Keratinocyte (primary cell): ENCODE measurements around the gene ITIH5. TPM values are rescaled to one million over a fixed set of nuclear protein-coding genes. Genes with fewer than 3 reads are reported as not detected.
"Not testable (repeated sequence)": the region's sequence is repeated elsewhere in the genome, so short reads cannot be mapped to it uniquely, and the experiment has no call there.

Source experiments
- DNase-seq: peaks from one replicate; pipeline ENCODE4 v3.0.0-alpha.2; 2011; ENCODE audit warnings: low read depth, missing footprints, low spot score
- FAIRE-seq: peaks from 2 replicates; lab custom pipeline; 2011; peaks lifted over from hg19 to GRCh38; lab: Jason Lieb, UNC
- H2AFZ ChIP-seq: 2 replicates; pipeline ENCODE4 v1.6.0; 2012; ENCODE audit warnings: low read length, control low read depth, inconsistent platforms; ENCODE audit not compliant: control insufficient read depth
- H3K27ac ChIP-seq: 2 replicates; pipeline ENCODE4 v1.5.1; 2011; ENCODE audit warnings: low read length; ENCODE audit not compliant: control insufficient read depth, insufficient read depth
- H3K27me3 ChIP-seq: 3 replicates; pipeline ENCODE4 v1.6.0; 2011; ENCODE audit warnings: low read length; ENCODE audit not compliant: control insufficient read depth, insufficient read depth; ENCODE audit errors: extremely low read depth
- H3K36me3 ChIP-seq, 2 experiments: 2 replicates in 1 of 2; 3 replicates in 1 of 2; pipeline ENCODE4 v1.5.1; 2011; ENCODE audit warnings: low read length in 2 of 2, mild to moderate bottlenecking in 1 of 2; ENCODE audit not compliant: control insufficient read depth in 2 of 2, insufficient read depth in 2 of 2; ENCODE audit errors: extremely low read depth in 1 of 2
- H3K4me1 ChIP-seq: 3 replicates; pipeline ENCODE4 v1.5.1; 2011; ENCODE audit warnings: low read length; ENCODE audit not compliant: control insufficient read depth, insufficient read depth; ENCODE audit errors: extremely low read depth
- H3K4me2 ChIP-seq: 3 replicates; pipeline ENCODE4 v1.6.0; 2011; ENCODE audit warnings: low read depth, low read length; ENCODE audit not compliant: control insufficient read depth, insufficient read depth; ENCODE audit errors: extremely low read depth
- H3K4me3 ChIP-seq, 3 experiments: fragments of 200-600 bp in 1 of 3; sonication (generic) in 1 of 3; 2 replicates in 2 of 3; 3 replicates in 1 of 3; pipeline ENCODE4 v1.5.1; 2011 to 2016; ENCODE audit warnings: low read length in 3 of 3, mild to moderate bottlenecking in 3 of 3, control low read depth in 2 of 3, inconsistent platforms in 1 of 3, low read depth in 1 of 3, mixed read lengths in 1 of 3, mixed run types in 1 of 3, moderate library complexity in 1 of 3; ENCODE audit not compliant: control insufficient read depth in 2 of 3, insufficient read depth in 2 of 3; ENCODE audit errors: extremely low read depth in 1 of 3
- H3K79me2 ChIP-seq: 2 replicates; pipeline ENCODE4 v1.6.0; 2012; ENCODE audit warnings: low read length; ENCODE audit not compliant: control insufficient read depth, insufficient read depth
- H3K9ac ChIP-seq: 3 replicates; pipeline ENCODE4 v1.6.0; 2011; ENCODE audit warnings: low read length; ENCODE audit not compliant: control insufficient read depth, insufficient read depth; ENCODE audit errors: extremely low read depth
- H3K9me1 ChIP-seq: 3 replicates; pipeline ENCODE4 v1.6.0; 2011; ENCODE audit warnings: low read length; ENCODE audit not compliant: control insufficient read depth, insufficient read depth; ENCODE audit errors: extremely low read depth
- H3K9me3 ChIP-seq: 2 replicates; pipeline ENCODE4 v1.5.1; 2012; ENCODE audit warnings: low read depth, low read length; ENCODE audit not compliant: control insufficient read depth
- H4K20me1 ChIP-seq: 3 replicates; pipeline ENCODE4 v1.6.0; 2011; ENCODE audit warnings: low read length; ENCODE audit not compliant: control insufficient read depth, insufficient read depth; ENCODE audit errors: extremely low read depth
- CTCF ChIP-seq, 3 experiments: IDR thresholded peaks in 1 of 3; conservative IDR thresholded peaks in 1 of 3; optimal IDR thresholded peaks in 1 of 3; 2 replicates in 2 of 3; 3 replicates in 1 of 3; pipeline versions ENCODE3 to v1.5.1; 2011; ENCODE audit warnings: low read length in 3 of 3, mild to moderate bottlenecking in 3 of 3, moderate library complexity in 2 of 3, control low read depth in 1 of 3, inconsistent platforms in 1 of 3; ENCODE audit not compliant: insufficient read depth in 2 of 3; ENCODE audit errors: extremely low read depth in 1 of 3
- EZH2 ChIP-seq: IDR thresholded peaks from one replicate; pipeline ENCODE4 v1.6.1; 2012; ENCODE audit warnings: inconsistent platforms, mild to moderate bottlenecking, low read length, moderate library complexity
- dilution Hi-C: fragments of 300-500 bp; cut with MboI; formaldehyde crosslinking; loops from one replicate; pipeline ENCODE4 v1.7.0; 2020; ENCODE audit warnings: low sequenced_read_pairs; ENCODE audit not compliant: extremely low pct_ligation_motif_present
- polyA minus RNA-seq, 3 experiments: library from RNA; depleted of rRNA, polyadenylated mRNA; stranded (reverse); fragments of >200 nt; gene quantifications; 1 replicate in 1 of 3; 2 replicates in 1 of 3; 3 replicates in 1 of 3; pipeline ENCODE4 v1.2.3, GENCODE V29; 2011
- polyA plus RNA-seq, 5 experiments: library from polyadenylated mRNA; depleted of rRNA in 3 of 5; stranded (reverse) in 3 of 5; stranded (forward) in 1 of 5; unstranded in 1 of 5; fragments of >200 nt; gene quantifications; 1 replicate in 1 of 5; 2 replicates in 3 of 5; 3 replicates in 1 of 5; pipeline versions ENCODE4 v1.2.1 to v1.2.3, GENCODE V29; 2011 to 2012; ENCODE audit warnings: missing spikeins in 2 of 5, low read depth in 1 of 5, low replicate concordance in 1 of 5

ITIH5 gene
- 0.10 TPM in 1 of 3 replicates, not detected in the others for polyA plus RNA-seq
- polyA plus RNA-seq (2011; ENCODE audit: low read depth) = not detected
- 0.03 TPM in 1 of 2 replicates, not detected in the other for polyA plus RNA-seq (2011; cell fraction: cytosol; rRNA removed)
- polyA plus RNA-seq (2011; cell fraction: nucleus; rRNA removed) = not detected in 2 replicates
- not detected in 2 replicates for polyA plus RNA-seq (2012; ENCODE audit: low replicate concordance)
- not detected in 3 replicates for polyA minus RNA-seq
- polyA minus RNA-seq (2011; cell fraction: cytosol; rRNA and poly(A)+ RNA removed) = not detected
- not detected in 2 replicates for polyA minus RNA-seq (2011; cell fraction: nucleus; rRNA and poly(A)+ RNA removed)

GRCh38 chr10:7666253-7667023 is at the start of gene ITIH5:
ITIH5 (minus strand) TSS chr10:7666966; CDS start chr10:7666892, 74 bp downstream.
- H3K9me1 ChIP-seq = no peaks in the 10 kb centered on the region
- no peaks in the 10 kb centered on the region for H3K36me3 ChIP-seq
- H3K79me2 ChIP-seq = no peaks in the 10 kb centered on the region
- peak within 1 kb of the TSS; percentile 25 for H3K4me2 ChIP-seq
- no peak within 1 kb of the TSS for H2AFZ ChIP-seq
- DNase-seq (no peak), FAIRE-seq (no peak)
- no peaks in the 10 kb centered on the region for H3K9me3 ChIP-seq
- peaks cover 4% of the 10 kb centered on the region for H3K4me1 ChIP-seq
- no peaks in the 10 kb centered on the region for H4K20me1 ChIP-seq
- peaks cover 33% of the 10 kb centered on the region for H3K27me3 ChIP-seq
- peak within 1 kb of the TSS; percentile 14 to 26 (median 15) for H3K4me3 ChIP-seq
- dilution Hi-C loops = no loop called here
- H3K27ac ChIP-seq = no peak within 1 kb of the TSS
- no peak within 1 kb of the TSS for H3K9ac ChIP-seq
- TF ChIP-seq EZH2 = peak; percentile 97
- no peak for TF ChIP-seq CTCF (optimal IDR thresholded peaks at IDR 0.05 in 1 of 3, IDR thresholded peaks at IDR 0.05 in 1 of 3, conservative IDR thresholded peaks at IDR 0.05 in 1 of 3; ENCODE audit: extremely low read depth in 1 of 3, insufficient read depth in 2 of 3, low read length in 3 of 3)

- FAIRE-seq (no peak), DNase-seq (no peak)
- Histone ChIP-seq H3K4me2 (no peak overlapping the region), H3K4me3 (no peak overlapping the region), H3K9me1 (no peaks in the 10 kb centered on the region), H3K27ac (no peak overlapping the region), H3K36me3 (no peaks in the 10 kb centered on the region), H3K4me1 (no peaks in the 10 kb centered on the region), H3K79me2 (no peaks in the 10 kb centered on the region), H3K9me3 (no peaks in the 10 kb centered on the region), H3K9ac (no peak overlapping the region), H2AFZ (no peak overlapping the region), H3K27me3 (peaks cover 4% of the 10 kb centered on the region), H4K20me1 (no peaks in the 10 kb centered on the region)
- dilution Hi-C loops = no loop called here
- TF ChIP-seq CTCF (optimal IDR thresholded peaks at IDR 0.05 in 1 of 3, IDR thresholded peaks at IDR 0.05 in 1 of 3, conservative IDR thresholded peaks at IDR 0.05 in 1 of 3; ENCODE audit: extremely low read depth in 1 of 3, insufficient read depth in 2 of 3, low read length in 3 of 3) (no peak), EZH2 (no peak)
Measured at GRCh38 chr10:7715515-7715914, 48.7 kb upstream of the ITIH5 start.

GRCh38 chr10:7711075-7711474 is 44.3 kb upstream of the ITIH5 start:
- H3K36me3 ChIP-seq, H3K27ac ChIP-seq, FAIRE-seq, H3K79me2 ChIP-seq, DNase-seq, dilution Hi-C loops, H4K20me1 ChIP-seq, H3K27me3 ChIP-seq, H3K9ac ChIP-seq, H3K4me2 ChIP-seq, H2AFZ ChIP-seq, H3K4me3 ChIP-seq, H3K9me1 ChIP-seq, H3K9me3 ChIP-seq, H3K4me1 ChIP-seq: not testable (repeated sequence)
